ENCODE results near the gene FTO. TPM values are rescaled to one million over a fixed set of nuclear protein-coding genes. Genes with fewer than 3 reads are reported as not detected.

FTO gene
- total and polyA plus RNA-seq, 2 of the 8 experiments (the other 6 are each of a cell fraction or from before 2014, with no cell fraction given) = 34.5 to 59.8 TPM

DNA sequence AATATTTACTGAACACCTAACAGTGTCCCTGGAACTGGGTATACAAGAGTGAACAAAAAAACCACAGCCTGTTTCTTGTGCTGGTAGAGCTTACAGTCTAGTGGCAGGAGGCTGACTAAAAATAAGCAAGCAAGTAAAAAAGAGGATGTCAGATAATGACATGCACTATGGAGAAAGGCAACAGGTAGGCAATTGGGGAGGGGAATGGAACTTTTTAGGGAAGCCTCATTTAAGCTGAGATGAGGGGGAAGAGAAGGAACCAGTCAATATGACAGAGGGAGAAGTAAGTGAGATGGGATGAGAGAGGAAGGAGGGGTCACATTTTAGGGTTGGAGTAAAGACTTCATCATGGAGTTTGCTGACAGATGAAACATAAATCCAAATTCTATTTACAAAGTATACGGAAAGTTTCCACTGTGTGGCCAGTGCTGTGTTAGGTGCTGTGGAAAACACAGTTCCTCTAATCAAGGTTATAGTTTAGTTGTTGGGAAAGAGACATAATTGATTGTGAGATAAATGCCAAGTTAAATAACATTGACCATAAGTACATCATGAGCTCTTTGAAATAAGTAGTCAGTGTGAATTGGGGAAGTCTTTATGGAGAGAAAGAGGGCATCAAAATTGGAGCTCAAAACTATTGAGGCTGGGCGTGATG is 251.4 kb downstream of the FTO start:
- no peak for TF ChIP-seq SIN3A (conservative IDR thresholded peaks at IDR 0.05 in 1 of 2, IDR thresholded peaks at IDR 0.05 in 1 of 2; ENCODE audit: low read depth in 1 of 2, low read length in 2 of 2)
- no peak for TF ChIP-seq GTF2F1 (IDR thresholded peaks at IDR 0.05; ENCODE audit: borderline replicate concordance, low read depth, low read length)
- TF ChIP-seq TAF7 (optimal IDR thresholded peaks at IDR 0.05; ENCODE audit: borderline replicate concordance, low read depth, low read length) = no peak
- TF ChIP-seq, protein P1, sequence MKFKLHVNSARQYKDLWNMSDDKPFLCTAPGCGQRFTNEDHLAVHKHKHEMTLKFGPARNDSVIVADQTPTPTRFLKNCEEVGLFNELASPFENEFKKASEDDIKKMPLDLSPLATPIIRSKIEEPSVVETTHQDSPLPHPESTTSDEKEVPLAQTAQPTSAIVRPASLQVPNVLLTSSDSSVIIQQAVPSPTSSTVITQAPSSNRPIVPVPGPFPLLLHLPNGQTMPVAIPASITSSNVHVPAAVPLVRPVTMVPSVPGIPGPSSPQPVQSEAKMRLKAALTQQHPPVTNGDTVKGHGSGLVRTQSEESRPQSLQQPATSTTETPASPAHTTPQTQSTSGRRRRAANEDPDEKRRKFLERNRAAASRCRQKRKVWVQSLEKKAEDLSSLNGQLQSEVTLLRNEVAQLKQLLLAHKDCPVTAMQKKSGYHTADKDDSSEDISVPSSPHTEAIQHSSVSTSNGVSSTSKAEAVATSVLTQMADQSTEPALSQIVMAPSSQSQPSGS (IDR thresholded peaks at IDR 0.05; ENCODE audit: low read length) = no peak
- no peak for TF ChIP-seq ASH2L (IDR thresholded peaks at IDR 0.05; ENCODE audit: low read length)
- no peak for TF ChIP-seq RAD21 (IDR thresholded peaks at IDR 0.05 in 1 of 2, conservative IDR thresholded peaks at IDR 0.05 in 1 of 2; ENCODE audit: low read depth in 2 of 2, low read length in 2 of 2)
- Histone ChIP-seq H2BK15ac (ENCODE audit: low read length) (no peak overlapping the region), H2AK5ac (ENCODE audit: low read depth, low read length) (no peak overlapping the region), H2BK20ac (ENCODE audit: low read length) (no peak overlapping the region), H3K36me3 (ENCODE audit: control insufficient read depth in 2 of 4, insufficient read depth in 4 of 4, low read length in 3 of 4) (no peaks in the 10 kb centered on the region), H2BK12ac (ENCODE audit: low read depth, low read length) (no peak overlapping the region), H3K23me2 (ENCODE audit: low read depth, low read length) (no peaks in the 10 kb centered on the region), H3K4me2 (ENCODE audit: insufficient read depth in 1 of 2, low read depth in 2 of 2, low read length in 2 of 2) (no peak overlapping the region), H3K79me1 (ENCODE audit: low read depth, low read length) (no peaks in the 10 kb centered on the region), H3K27me3 (replicated peaks in 1 of 4; ENCODE audit: control insufficient read depth in 3 of 4, extremely low read depth in 1 of 4, insufficient read depth in 3 of 4, low read length in 3 of 4) (no peaks in the 10 kb centered on the region), H3K9me3 (ENCODE audit: insufficient read depth in 2 of 2, low read depth in 1 of 2, low read length in 1 of 2) (no peaks in the 10 kb centered on the region), H3K79me2 (ENCODE audit: control insufficient read depth in 1 of 2, insufficient read depth in 2 of 2, low read length in 2 of 2) (no peaks in the 10 kb centered on the region), H2AFZ (ENCODE audit: low read length) (no peak overlapping the region), H3K27ac (ENCODE audit: low read depth, low read length) (no peak overlapping the region), H3K18ac (ENCODE audit: extremely low read depth, low read length) (no peak overlapping the region), H3K14ac (ENCODE audit: insufficient read length) (no peak overlapping the region), H3K4me3 (ENCODE audit: extremely low read depth in 1 of 4, insufficient read depth in 2 of 4, low read depth in 3 of 4, low read length in 4 of 4) (no peak overlapping the region), H3K23ac (ENCODE audit: insufficient read length) (no peak overlapping the region), H2BK5ac (ENCODE audit: low read depth, low read length) (no peak overlapping the region), H3K4ac (replicated peaks; ENCODE audit: insufficient read length, low read depth, low read length) (no peak overlapping the region), H4K20me1 (replicated peaks in 1 of 2; ENCODE audit: control insufficient read depth in 1 of 2, insufficient read depth in 2 of 2, low read length in 2 of 2) (no peaks in the 10 kb centered on the region), H3K56ac (replicated peaks; ENCODE audit: insufficient read length, low read depth, low read length) (no peak overlapping the region), H4K5ac (ENCODE audit: insufficient read length, low read depth, low read length) (no peak overlapping the region), H2BK120ac (replicated peaks; ENCODE audit: low read depth, low read length) (no peak overlapping the region), H3K9ac (replicated peaks in 1 of 4; ENCODE audit: extremely low read depth in 1 of 4, low read depth in 3 of 4, low read length in 3 of 4) (no peak overlapping the region), H4K91ac (replicated peaks; ENCODE audit: insufficient read length, low read length) (no peak overlapping the region), H4K8ac (ENCODE audit: extremely low read depth, insufficient read depth, low read length) (no peak overlapping the region), H3K4me1 (replicated peaks in 1 of 4; ENCODE audit: control insufficient read depth in 3 of 4, insufficient read depth in 4 of 4, low read length in 3 of 4) (no peaks in the 10 kb centered on the region)
- DNase-seq (ENCODE audit: low read depth in 1 of 2, low spot score in 2 of 2) (no peak), FAIRE-seq (no peak)
- POLR2A ChIA-PET (ENCODE audit: partially characterized antibody) = no interaction called here
- CTCF ChIA-PET (ENCODE audit: partially characterized antibody) = interaction anchor here (0.6 to 1.3 kb wide), 2 partner anchors 16 to 77 kb away, joined by 3 read pairs; no protein-coding TSS in a partner anchor
- 98% methylated on average over 2 of the region's 2 CpGs; no CpG with 5 or more reads in 1 of the 2 experiments for WGBS, 2 experiments (ENCODE audit: extremely low coverage in 1 of 2, insufficient coverage in 1 of 2, insufficient read length in 1 of 2, insufficient replicate concordance in 2 of 2, low coverage in 1 of 2, low lambda C conversion rate in 2 of 2, missing lambda C conversion rate in 1 of 2)

Measured in H1 (cell line).